ENCODE measurements around the gene KCNJ6.

KCNJ6 gene

DNA sequence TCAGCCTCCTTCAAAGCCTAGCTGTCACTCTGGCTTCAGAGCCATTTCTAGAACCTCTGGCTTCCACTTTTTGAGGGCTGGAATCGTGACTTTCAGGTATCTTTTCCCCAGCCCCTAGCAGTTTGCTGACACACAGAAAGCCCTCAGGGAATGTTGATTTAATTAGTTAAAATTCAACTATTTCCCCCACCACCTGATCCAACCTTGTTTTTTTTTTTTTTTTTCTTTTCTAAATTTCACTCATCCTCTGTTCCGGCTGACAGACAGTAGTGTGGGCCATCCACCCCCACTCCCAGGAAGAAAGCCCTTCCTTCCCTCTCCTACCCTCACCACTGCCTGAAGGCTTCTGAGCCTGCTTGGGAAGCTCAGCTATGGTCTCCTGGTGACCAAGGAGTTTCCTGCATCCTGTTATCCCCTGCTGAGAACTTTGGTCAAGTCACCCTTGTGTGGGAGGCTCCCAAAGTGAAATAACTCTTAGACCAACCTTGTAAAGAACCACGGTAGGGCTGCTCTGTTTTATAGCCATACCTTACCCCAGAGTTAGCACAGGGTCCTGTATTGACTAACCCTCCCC, 29.4 kb downstream of the KCNJ6 start:
- no peak overlapping the region for H3K4me2 ChIP-seq (ENCODE audit: low read depth, low read length, poor library complexity, severe bottlenecking)
- no peak for TF ChIP-seq EZH2phosphoT487 (conservative IDR thresholded peaks at IDR 0.05; ENCODE audit: low read length)
- TF ChIP-seq, protein P1, sequence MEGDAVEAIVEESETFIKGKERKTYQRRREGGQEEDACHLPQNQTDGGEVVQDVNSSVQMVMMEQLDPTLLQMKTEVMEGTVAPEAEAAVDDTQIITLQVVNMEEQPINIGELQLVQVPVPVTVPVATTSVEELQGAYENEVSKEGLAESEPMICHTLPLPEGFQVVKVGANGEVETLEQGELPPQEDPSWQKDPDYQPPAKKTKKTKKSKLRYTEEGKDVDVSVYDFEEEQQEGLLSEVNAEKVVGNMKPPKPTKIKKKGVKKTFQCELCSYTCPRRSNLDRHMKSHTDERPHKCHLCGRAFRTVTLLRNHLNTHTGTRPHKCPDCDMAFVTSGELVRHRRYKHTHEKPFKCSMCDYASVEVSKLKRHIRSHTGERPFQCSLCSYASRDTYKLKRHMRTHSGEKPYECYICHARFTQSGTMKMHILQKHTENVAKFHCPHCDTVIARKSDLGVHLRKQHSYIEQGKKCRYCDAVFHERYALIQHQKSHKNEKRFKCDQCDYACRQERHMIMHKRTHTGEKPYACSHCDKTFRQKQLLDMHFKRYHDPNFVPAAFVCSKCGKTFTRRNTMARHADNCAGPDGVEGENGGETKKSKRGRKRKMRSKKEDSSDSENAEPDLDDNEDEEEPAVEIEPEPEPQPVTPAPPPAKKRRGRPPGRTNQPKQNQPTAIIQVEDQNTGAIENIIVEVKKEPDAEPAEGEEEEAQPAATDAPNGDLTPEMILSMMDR (IDR thresholded peaks at IDR 0.05; ENCODE audit: insufficient read depth, low read length, poor library complexity, severe bottlenecking) = no peak
- H3K9ac ChIP-seq (ENCODE audit: low read length) = no peak overlapping the region
- no peak overlapping the region for H2AFZ ChIP-seq (ENCODE audit: low read depth, low read length, severe bottlenecking)
- H3K27me3 ChIP-seq (ENCODE audit: low read length) = no peaks in the 10 kb centered on the region
- no peaks in the 10 kb centered on the region for H3K9me2 ChIP-seq (replicated peaks; ENCODE audit: insufficient read depth, low read length)
- H3K4me3 ChIP-seq (ENCODE audit: insufficient read depth, low read length, poor library complexity, severe bottlenecking) = no peak overlapping the region
- no peaks in the 10 kb centered on the region for H3F3A ChIP-seq (ENCODE audit: insufficient read depth)
- H3K36me3 ChIP-seq (ENCODE audit: low read length) = no peaks in the 10 kb centered on the region
- no peaks in the 10 kb centered on the region for H4K20me1 ChIP-seq (ENCODE audit: low read depth, low read length)
- H3K9me3 ChIP-seq (ENCODE audit: insufficient read depth, low read length) = no peaks in the 10 kb centered on the region
- H3K27ac ChIP-seq (ENCODE audit: low read depth, low read length) = no peak overlapping the region
- no peaks in the 10 kb centered on the region for H3K79me2 ChIP-seq (ENCODE audit: insufficient read depth, low read length)

GRCh38 chr21:37886120-37886519, 30.1 kb downstream of the KCNJ6 start:
- Histone ChIP-seq H3K27ac (ENCODE audit: low read depth, low read length) (no peak overlapping the region), H4K20me1 (ENCODE audit: low read depth, low read length) (no peaks in the 10 kb centered on the region), H2AFZ (ENCODE audit: low read depth, low read length, severe bottlenecking) (no peak overlapping the region), H3K4me2 (ENCODE audit: low read depth, low read length, poor library complexity, severe bottlenecking) (no peak overlapping the region), H3K27me3 (ENCODE audit: low read length) (no peaks in the 10 kb centered on the region), H3K36me3 (ENCODE audit: low read length) (no peaks in the 10 kb centered on the region), H3F3A (ENCODE audit: insufficient read depth) (no peaks in the 10 kb centered on the region), H3K79me2 (ENCODE audit: insufficient read depth, low read length) (no peaks in the 10 kb centered on the region), H3K4me3 (ENCODE audit: insufficient read depth, low read length, poor library complexity, severe bottlenecking) (no peak overlapping the region), H3K9me3 (ENCODE audit: insufficient read depth, low read length) (no peaks in the 10 kb centered on the region), H3K9ac (ENCODE audit: low read length) (no peak overlapping the region), H3K9me2 (replicated peaks; ENCODE audit: insufficient read depth, low read length) (no peaks in the 10 kb centered on the region)
- TF ChIP-seq, protein P1 (IDR thresholded peaks at IDR 0.05; ENCODE audit: insufficient read depth, low read length, poor library complexity, severe bottlenecking) = no peak
- TF ChIP-seq EZH2phosphoT487 (conservative IDR thresholded peaks at IDR 0.05; ENCODE audit: low read length) = no peak

GRCh38 chr21:37878946-37879660, 37.2 kb downstream of the KCNJ6 start:
- Histone ChIP-seq H3K4me3 (ENCODE audit: insufficient read depth, low read length, poor library complexity, severe bottlenecking) (no peak overlapping the region), H3K27ac (ENCODE audit: low read depth, low read length) (no peak overlapping the region), H3K79me2 (ENCODE audit: insufficient read depth, low read length) (no peaks in the 10 kb centered on the region), H3K36me3 (ENCODE audit: low read length) (no peaks in the 10 kb centered on the region), H3K4me2 (ENCODE audit: low read depth, low read length, poor library complexity, severe bottlenecking) (no peak overlapping the region), H3F3A (ENCODE audit: insufficient read depth) (no peaks in the 10 kb centered on the region), H3K9ac (ENCODE audit: low read length) (no peak overlapping the region), H3K9me2 (replicated peaks; ENCODE audit: insufficient read depth, low read length) (no peaks in the 10 kb centered on the region), H4K20me1 (ENCODE audit: low read depth, low read length) (no peaks in the 10 kb centered on the region), H3K27me3 (ENCODE audit: low read length) (no peaks in the 10 kb centered on the region), H2AFZ (ENCODE audit: low read depth, low read length, severe bottlenecking) (no peak overlapping the region), H3K9me3 (ENCODE audit: insufficient read depth, low read length) (no peaks in the 10 kb centered on the region)
- no peak for TF ChIP-seq EZH2phosphoT487 (conservative IDR thresholded peaks at IDR 0.05; ENCODE audit: low read length)
- TF ChIP-seq, protein P1 (IDR thresholded peaks at IDR 0.05; ENCODE audit: insufficient read depth, low read length, poor library complexity, severe bottlenecking) = no peak

Data from SU-DHL-6 (cell line).